Measurements from ENCODE around the gene PCBP3. TPM values are rescaled to one million over a fixed set of nuclear protein-coding genes. Genes with fewer than 3 reads are reported as not detected.

The PCBP3 gene
- total RNA-seq, 1 experiment from 2014 or later, result 10.9 TPM

GRCh38 chr21:45927851-45928850 is 284.6 kb downstream of the PCBP3 start:
- Mint-ChIP-seq H3K4me1 (no peaks in the 10 kb centered on the region), H3K36me3 (ENCODE audit: insufficient read depth in 1 of 3, low read depth in 3 of 3) (peaks cover 3 to 9% (median 5%) of the 10 kb centered on the region in 3 experiments; a peak in 3 of 7 replicates), H3K27me3 (ENCODE audit: low read depth) (peaks cover 26% of the 10 kb centered on the region)

More at GRCh38 chr21:45927851-45928850, 284.6 kb downstream of the PCBP3 start:
- no peak overlapping the region for H2BK120ac ChIP-seq (ENCODE audit: low read depth, low read length, poor library complexity, severe bottlenecking)
- peaks cover 2 to 5% of the 10 kb centered on the region in 2 experiments; a peak in 3 of 5 replicates for H3K9me3 Mint-ChIP-seq
- no peak overlapping the region for H3K56ac ChIP-seq (ENCODE audit: insufficient read length, low read depth, low read length)
- H2AK5ac ChIP-seq (ENCODE audit: insufficient read length, low read length), result no peak overlapping the region
- H4K5ac ChIP-seq (ENCODE audit: insufficient read length, low read depth, low read length), result no peak overlapping the region
- H3K18ac ChIP-seq (ENCODE audit: insufficient read length, low read depth, low read length), result no peak overlapping the region
- no peak overlapping the region for H3T11ph ChIP-seq (ENCODE audit: low read length)
- no peaks in the 10 kb centered on the region for H3K23me2 ChIP-seq (ENCODE audit: insufficient read length, low read depth, low read length, poor library complexity, severe bottlenecking)
- no peaks in the 10 kb centered on the region for H3K79me1 ChIP-seq (ENCODE audit: insufficient read depth, low read depth, low read length, poor library complexity, severe bottlenecking)
- H2BK12ac ChIP-seq (ENCODE audit: insufficient read length, low read depth, low read length), result no peak overlapping the region
- H3K9ac ChIP-seq (ENCODE audit: extremely low read depth, insufficient read length, low read length), result no peak overlapping the region
- no peak overlapping the region for H2BK5ac ChIP-seq (ENCODE audit: insufficient read length, low read length)
- no peak overlapping the region for H2AFZ ChIP-seq (ENCODE audit: low read length)
- no peak overlapping the region for H3K23ac ChIP-seq (ENCODE audit: insufficient read length, low read depth, low read length)
- H3K27me3 ChIP-seq (ENCODE audit: insufficient read depth, low read length), result no peaks in the 10 kb centered on the region
- no peaks in the 10 kb centered on the region for H3K9me3 ChIP-seq (ENCODE audit: control insufficient read depth, low read depth, low read length)
- no peak overlapping the region for H3K14ac ChIP-seq (ENCODE audit: insufficient read depth, low read length)
- H2BK15ac ChIP-seq (ENCODE audit: low read depth, low read length), result no peak overlapping the region
- H4K8ac ChIP-seq (replicated peaks; ENCODE audit: insufficient read length, low read depth, low read length), result no peak overlapping the region
- no peak for DNase-seq
- no peak overlapping the region for H3K4me3 Mint-ChIP-seq
- H4K20me1 ChIP-seq (ENCODE audit: control insufficient read depth, insufficient read depth, insufficient read length), result no peaks in the 10 kb centered on the region
- H3K27ac Mint-ChIP-seq, result no peak overlapping the region; a peak in 1 of 7 replicates
- H4K91ac ChIP-seq (ENCODE audit: insufficient read length, low read depth, low read length), result no peak overlapping the region
- no peak overlapping the region for H3K4me2 ChIP-seq (ENCODE audit: insufficient read depth, insufficient read length, low read length)
- no peak overlapping the region for H3K4ac ChIP-seq (ENCODE audit: low read depth, low read length)
- H2BK20ac ChIP-seq (ENCODE audit: low read depth, low read length, poor library complexity, severe bottlenecking), result no peak overlapping the region
- H3K27ac ChIP-seq (ENCODE audit: insufficient read length, low read depth, low read length), result no peak overlapping the region
- no peak for TF ChIP-seq CTCF (conservative IDR thresholded peaks at IDR 0.05)
- H3K4me1 ChIP-seq (ENCODE audit: insufficient read depth, low read length), result no peaks in the 10 kb centered on the region
- H3K79me2 ChIP-seq (ENCODE audit: insufficient read depth, low read length), result no peaks in the 10 kb centered on the region
- WGBS (ENCODE audit: extremely low coverage, insufficient read length, low lambda C conversion rate), result no CpG with 5 or more reads among the region's 34 CpGs
